IMR-90 (cell line): ENCODE results near the gene HEPACAM. TPM values are rescaled to one million over a fixed set of nuclear protein-coding genes. Genes with fewer than 3 reads are reported as not detected.

Experiments used
- ATAC-seq: fragments of 200-7000 bp; cut with Tn5 transposase; 2 replicates; pipeline ENCODE4 v1.9.1; 2020; ENCODE audit warnings: low read depth, mild to moderate bottlenecking, moderate library complexity
- BruUV-seq: library from RNA; stranded (reverse); fragments of 400-500 nt; replicated peaks from 2 replicates; lab custom pipeline; 2021; lab: Mats Ljungman, UMichigan
- CTCF ChIA-PET: fragments of 300-600 bp; formaldehyde crosslinking; extraction: SDS; loops from one replicate; lab custom pipeline; 2021; ENCODE audit warnings: antibody characterized with exemption; lab: Yijun Ruan, JAX
- POLR2A ChIA-PET: fragments of 300-600 bp; sonication (Branson Sonifier 250); formaldehyde crosslinking; loops from one replicate; lab custom pipeline; 2022; ENCODE audit warnings: antibody characterized with exemption; ENCODE audit not compliant: unreplicated experiment; lab: Charles Lee
- DNase-seq: peaks from one replicate; pipeline ENCODE4 v3.0.0; 2013
- H2AFZ ChIP-seq: replicated peaks from 2 replicates; pipeline ENCODE3; 2013; ENCODE audit warnings: low read length, mild to moderate bottlenecking; ENCODE audit not compliant: poor library complexity
- H2AK5ac ChIP-seq: 2 replicates; pipeline ENCODE4 v1.6.1; 2013; ENCODE audit warnings: low read depth, low read length, inconsistent platforms
- H2AK9ac ChIP-seq: replicated peaks from 2 replicates; pipeline ENCODE3; 2013; ENCODE audit warnings: mild to moderate bottlenecking, low read depth, low read length, moderate library complexity; ENCODE audit not compliant: poor library complexity
- H2BK120ac ChIP-seq: 2 replicates; pipeline ENCODE4 v1.6.1; 2013; ENCODE audit warnings: low read depth, low read length, inconsistent platforms
- H2BK15ac ChIP-seq: 3 replicates; pipeline ENCODE4 v1.6.1; 2013; ENCODE audit warnings: low read depth, low read length, inconsistent platforms
- H2BK20ac ChIP-seq: 2 replicates; pipeline ENCODE4 v1.6.1; 2013; ENCODE audit warnings: low read depth, mild to moderate bottlenecking, inconsistent platforms, low read length, moderate library complexity
- H2BK5ac ChIP-seq: 2 replicates; pipeline ENCODE4 v1.6.1; 2013; ENCODE audit warnings: mild to moderate bottlenecking, low read depth, low read length, inconsistent platforms; ENCODE audit not compliant: poor library complexity, severe bottlenecking
- H3K14ac ChIP-seq: replicated peaks from 2 replicates; pipeline ENCODE4 v1.6.1; 2013; ENCODE audit warnings: low read depth, low read length, inconsistent platforms
- H3K18ac ChIP-seq: 2 replicates; pipeline ENCODE4 v1.6.1; 2013; ENCODE audit warnings: low read depth, low read length, control low read depth
- H3K23ac ChIP-seq: 2 replicates; pipeline ENCODE4 v1.6.1; 2013; ENCODE audit warnings: low read depth, low read length, inconsistent platforms
- H3K27ac ChIP-seq: 2 replicates; pipeline ENCODE4 v1.5.1; 2013; ENCODE audit warnings: mild to moderate bottlenecking, control low read depth, low read length; ENCODE audit not compliant: insufficient read depth
- H3K27me3 ChIP-seq: 2 replicates; pipeline ENCODE4 v1.6.1; 2013; ENCODE audit warnings: low read length; ENCODE audit not compliant: control insufficient read depth, insufficient read depth
- H3K36me3 ChIP-seq: 2 replicates; pipeline ENCODE4 v1.6.1; 2013; ENCODE audit warnings: low read length, mixed read lengths; ENCODE audit not compliant: control insufficient read depth, insufficient read depth
- H3K4ac ChIP-seq: 2 replicates; pipeline ENCODE4 v1.6.1; 2013; ENCODE audit warnings: low read depth, low read length, inconsistent platforms
- H3K4me1 ChIP-seq: 2 replicates; pipeline ENCODE4 v1.6.1; 2013; ENCODE audit warnings: low read length, mixed read lengths; ENCODE audit not compliant: control insufficient read depth, insufficient read depth
- H3K4me2 ChIP-seq: 2 replicates; pipeline ENCODE4 v1.6.1; 2013; ENCODE audit warnings: low read depth, mild to moderate bottlenecking, control low read depth, low read length, moderate library complexity
- H3K4me3 ChIP-seq: 2 replicates; pipeline ENCODE4 v1.5.1; 2013; ENCODE audit warnings: low read depth, mild to moderate bottlenecking, control low read depth, low read length, moderate library complexity; ENCODE audit not compliant: insufficient read depth
- H3K56ac ChIP-seq: 2 replicates; pipeline ENCODE4 v1.6.1; 2013; ENCODE audit warnings: low read length, inconsistent platforms; ENCODE audit not compliant: insufficient read depth; ENCODE audit errors: extremely low read depth
- H3K79me1 ChIP-seq, 2 experiments: 2 replicates each; pipeline ENCODE4 v1.6.1; 2013; ENCODE audit warnings: low read length in 2 of 2, inconsistent platforms in 1 of 2, low read depth in 1 of 2
- H3K9ac ChIP-seq: 2 replicates; pipeline ENCODE4 v1.6.1; 2013; ENCODE audit warnings: low read depth, low read length, control low read depth
- H3K9me1 ChIP-seq: 2 replicates; pipeline ENCODE4 v1.6.1; 2013; ENCODE audit warnings: low read length, inconsistent platforms; ENCODE audit not compliant: insufficient read depth
- H3K9me3 ChIP-seq: 2 replicates; pipeline ENCODE4 v1.6.1; 2013; ENCODE audit warnings: low read length; ENCODE audit not compliant: control insufficient read depth, insufficient read depth
- H4K20me1 ChIP-seq: 2 replicates; pipeline ENCODE4 v1.6.1; 2013; ENCODE audit warnings: low read length, inconsistent platforms; ENCODE audit not compliant: insufficient read depth
- H4K5ac ChIP-seq: 2 replicates; pipeline ENCODE4 v1.6.1; 2013; ENCODE audit warnings: mild to moderate bottlenecking, low read depth, low read length, control low read depth
- H4K8ac ChIP-seq, 2 experiments: 2 replicates each; pipeline ENCODE4 v1.6.1; 2013; ENCODE audit warnings: low read depth in 2 of 2, low read length in 2 of 2, control low read depth in 1 of 2, inconsistent platforms in 1 of 2
- H4K91ac ChIP-seq: 2 replicates; pipeline ENCODE4 v1.6.1; 2013; ENCODE audit warnings: low read depth, low read length, inconsistent platforms; ENCODE audit not compliant: insufficient read depth
- BHLHE40 ChIP-seq: fragments of 150-350 bp; IDR thresholded peaks from 2 replicates; pipeline ENCODE4 v1.6.1; 2016; ENCODE audit warnings: mild to moderate bottlenecking, low read depth, low read length
- CEBPB ChIP-seq: IDR thresholded peaks from 2 replicates; pipeline ENCODE4 v1.6.1; 2012; ENCODE audit warnings: low read depth, low read length, improper control_type of control experiment
- ELK1 ChIP-seq: fragments of 150-350 bp; IDR thresholded peaks from 2 replicates; pipeline ENCODE4 v1.6.1; 2016; ENCODE audit warnings: low read depth, mild to moderate bottlenecking, low read length, moderate library complexity, borderline replicate concordance
- FOS ChIP-seq: fragments of 150-350 bp; IDR thresholded peaks from 2 replicates; pipeline ENCODE4 v1.6.1; 2016; ENCODE audit warnings: low read depth, low read length
- MAZ ChIP-seq: IDR thresholded peaks from 2 replicates; pipeline ENCODE4 v1.6.1; 2012; ENCODE audit warnings: low read depth, mild to moderate bottlenecking, low read length, improper control_type of control experiment, moderate library complexity, borderline replicate concordance
- POLR2A ChIP-seq: IDR thresholded peaks from 2 replicates; pipeline ENCODE4 v1.6.1; 2012; ENCODE audit warnings: mild to moderate bottlenecking, low read depth, low read length
- RAD21 ChIP-seq: IDR thresholded peaks from 2 replicates; pipeline ENCODE4 v1.6.1; 2012; ENCODE audit warnings: low read length, improper control_type of control experiment
- RFX5 ChIP-seq: IDR thresholded peaks from 2 replicates; pipeline ENCODE4 v1.8.0; 2012; ENCODE audit warnings: low read depth, mild to moderate bottlenecking, low read length, moderate library complexity
- SMC3 ChIP-seq: fragments of 150-350 bp; IDR thresholded peaks from 2 replicates; pipeline ENCODE4 v1.6.1; 2016; ENCODE audit warnings: low read depth, mild to moderate bottlenecking, antibody characterized with exemption, low read length, moderate library complexity
- WGBS, 2 experiments: methylation state at CpG; one replicate each; pipeline versions ENCODE4 v1.1.5 to v1.1.7; 2013; ENCODE audit warnings: missing lambda C conversion rate in 2 of 2; ENCODE audit not compliant: insufficient read length in 1 of 2; ENCODE audit errors: extremely low coverage in 2 of 2; 5-methylcytosine and 5-hydroxymethylcytosine counted together
- dilution Hi-C: fragments of 300-500 bp; cut with HindIII; formaldehyde crosslinking; loops from one replicate; pipeline ENCODE4 v1.14.3; 2018; ENCODE audit warnings: low sequenced_read_pairs; ENCODE audit not compliant: unreplicated experiment
- in situ Hi-C: fragments of 300-500 bp; cut with MboI; formaldehyde crosslinking; loops from 3 replicates; pipeline ENCODE4 v1.14.3; 2019; ENCODE audit warnings: low sequenced_read_pairs, inconsistent platforms, mixed read lengths
- intact Hi-C: fragments of 100-400 bp; cut with micrococcal nuclease; formaldehyde crosslinking; loops from 2 replicates; pipeline ENCODE4 v1.10.0; 2022
- polyA plus RNA-seq, 3 experiments: library from polyadenylated mRNA; depleted of rRNA; stranded (reverse); fragments of >200 nt; gene quantifications; 2 replicates each; pipeline ENCODE4 v1.2.3, GENCODE V29; 2012; ENCODE audit warnings: low replicate concordance in 1 of 3
- total RNA-seq: library from RNA; depleted of rRNA; stranded (reverse); fragments of >200 nt; gene quantifications from 2 replicates; pipeline ENCODE4 v1.2.3, GENCODE V29; 2012
- TF ChIP-seq, protein P1 (sequence below): fragments of 150-350 bp; IDR thresholded peaks from 2 replicates; pipeline ENCODE4 v1.6.1; 2017; ENCODE audit warnings: mild to moderate bottlenecking, antibody characterized with exemption, low read length, low read depth

Gene HEPACAM
- total and polyA plus RNA-seq, 2 of the 4 experiments (the other 2 are of a cell fraction) = 0.09 to 0.18 TPM

GRCh38 chr11:124971810-124972209 lies 36.0 kb upstream of the HEPACAM start:
- Histone ChIP-seq H3K4ac (no peak overlapping the region), H2AK5ac (no peak overlapping the region), H3K4me1 (no peaks in the 10 kb centered on the region), H2BK120ac (no peak overlapping the region), H3K79me1 (no peaks in the 10 kb centered on the region), H3K27ac (no peak overlapping the region), H3K27me3 (no peaks in the 10 kb centered on the region), H2BK20ac (no peak overlapping the region), H4K91ac (no peak overlapping the region), H3K36me3 (no peaks in the 10 kb centered on the region), H3K14ac (no peak overlapping the region), H4K20me1 (no peaks in the 10 kb centered on the region), H2AK9ac (no peak overlapping the region), H3K9me3 (no peaks in the 10 kb centered on the region), H3K4me2 (no peak overlapping the region), H2BK15ac (no peak overlapping the region), H3K9ac (no peak overlapping the region), H3K9me1 (no peaks in the 10 kb centered on the region), H4K8ac (no peak overlapping the region), H2BK5ac (no peak overlapping the region), H3K23ac (no peak overlapping the region), H3K56ac (no peak overlapping the region), H2AFZ (no peak overlapping the region), H4K5ac (no peak overlapping the region), H3K4me3 (no peak overlapping the region), H3K18ac (no peak overlapping the region)
- ATAC-seq (no peak), DNase-seq (peak; percentile 7)
- POLR2A ChIA-PET = no interaction called here
- CTCF ChIA-PET = no interaction called here
- no TSS peak for BruUV-seq
- TF ChIP-seq CEBPB = no peak
- TF ChIP-seq ELK1 = no peak
- TF ChIP-seq RAD21 = no peak
- no peak for TF ChIP-seq POLR2A
- no peak for TF ChIP-seq BHLHE40
- no peak for TF ChIP-seq RFX5
- TF ChIP-seq, protein P1, sequence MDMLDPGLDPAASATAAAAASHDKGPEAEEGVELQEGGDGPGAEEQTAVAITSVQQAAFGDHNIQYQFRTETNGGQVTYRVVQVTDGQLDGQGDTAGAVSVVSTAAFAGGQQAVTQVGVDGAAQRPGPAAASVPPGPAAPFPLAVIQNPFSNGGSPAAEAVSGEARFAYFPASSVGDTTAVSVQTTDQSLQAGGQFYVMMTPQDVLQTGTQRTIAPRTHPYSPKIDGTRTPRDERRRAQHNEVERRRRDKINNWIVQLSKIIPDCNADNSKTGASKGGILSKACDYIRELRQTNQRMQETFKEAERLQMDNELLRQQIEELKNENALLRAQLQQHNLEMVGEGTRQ = no peak
- TF ChIP-seq SMC3 = no peak
- TF ChIP-seq FOS = no peak
- no peak for TF ChIP-seq MAZ
- dilution Hi-C loops (no loop called here), in situ Hi-C loops (loop anchor here (10.0 kb wide), 2 partner anchors 173 to 453 kb away; no protein-coding TSS in a partner anchor), intact Hi-C loops (loop anchor here (2.0 kb wide), 1 partner anchor 169 kb away; no protein-coding TSS in a partner anchor)
- no CpG with 5 or more reads among the region's 2 CpGs for WGBS, 2 experiments
